DOHH2 (cell line): ENCODE results near the gene HTR1D.

ENCODE experiments used
- EZH2phosphoT487 ChIP-seq: fragments of 200-600 bp; sonication (generic); IDR thresholded peaks from 2 replicates; pipeline ENCODE4 v1.6.1; 2017; ENCODE audit warnings: borderline replicate concordance, mild to moderate bottlenecking, antibody characterized with exemption, low read length, moderate library complexity, mixed read lengths
- TF ChIP-seq, protein P1 (sequence below): fragments of 200-600 bp; sonication (generic); IDR thresholded peaks from one replicate; pipeline ENCODE4 v1.5.1; 2014; ENCODE audit warnings: antibody characterized with exemption, mild to moderate bottlenecking, low read depth, low read length; ENCODE audit not compliant: poor library complexity, severe bottlenecking

DNA sequence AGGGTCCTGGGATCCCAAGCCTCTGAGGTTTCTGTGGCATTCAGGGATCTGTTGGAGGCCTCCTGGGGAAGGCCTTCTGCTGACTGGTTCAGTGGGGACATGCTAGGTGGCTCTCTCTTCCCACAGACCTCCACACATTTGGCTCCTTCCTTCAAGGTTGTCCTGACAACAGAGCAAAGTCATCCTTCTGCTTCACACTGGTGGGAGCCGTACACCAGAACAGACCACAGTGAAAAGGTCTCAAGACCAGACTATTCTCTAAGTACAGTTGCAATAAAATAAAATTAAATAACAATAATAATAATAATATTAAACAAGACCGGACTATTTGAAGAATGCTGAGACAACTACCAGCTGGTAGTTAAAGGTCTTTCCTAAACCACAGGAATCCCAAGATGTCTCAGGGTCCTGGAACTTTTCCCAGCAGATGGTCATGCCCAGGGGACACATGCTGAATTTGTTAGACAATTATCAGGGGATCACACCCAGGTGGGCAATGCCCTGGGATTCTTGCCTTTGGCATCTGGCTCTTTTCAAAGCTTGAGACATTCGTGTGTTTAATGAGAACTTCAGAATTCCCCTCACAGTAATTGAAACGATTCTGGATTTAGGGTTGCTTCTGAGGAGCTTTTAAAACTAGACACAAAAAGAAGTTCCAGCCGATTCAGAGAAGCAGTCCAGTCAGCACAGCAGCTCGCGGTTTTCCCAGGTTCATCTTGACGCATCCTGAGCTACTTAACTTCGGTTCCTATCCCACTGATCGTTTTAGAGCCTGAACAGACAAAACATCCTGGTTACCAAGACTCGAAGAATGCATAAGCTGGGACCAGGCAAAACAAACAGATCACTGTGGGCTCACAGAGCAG is 22.9 kb downstream of the HTR1D start:
- TF ChIP-seq, protein P1, sequence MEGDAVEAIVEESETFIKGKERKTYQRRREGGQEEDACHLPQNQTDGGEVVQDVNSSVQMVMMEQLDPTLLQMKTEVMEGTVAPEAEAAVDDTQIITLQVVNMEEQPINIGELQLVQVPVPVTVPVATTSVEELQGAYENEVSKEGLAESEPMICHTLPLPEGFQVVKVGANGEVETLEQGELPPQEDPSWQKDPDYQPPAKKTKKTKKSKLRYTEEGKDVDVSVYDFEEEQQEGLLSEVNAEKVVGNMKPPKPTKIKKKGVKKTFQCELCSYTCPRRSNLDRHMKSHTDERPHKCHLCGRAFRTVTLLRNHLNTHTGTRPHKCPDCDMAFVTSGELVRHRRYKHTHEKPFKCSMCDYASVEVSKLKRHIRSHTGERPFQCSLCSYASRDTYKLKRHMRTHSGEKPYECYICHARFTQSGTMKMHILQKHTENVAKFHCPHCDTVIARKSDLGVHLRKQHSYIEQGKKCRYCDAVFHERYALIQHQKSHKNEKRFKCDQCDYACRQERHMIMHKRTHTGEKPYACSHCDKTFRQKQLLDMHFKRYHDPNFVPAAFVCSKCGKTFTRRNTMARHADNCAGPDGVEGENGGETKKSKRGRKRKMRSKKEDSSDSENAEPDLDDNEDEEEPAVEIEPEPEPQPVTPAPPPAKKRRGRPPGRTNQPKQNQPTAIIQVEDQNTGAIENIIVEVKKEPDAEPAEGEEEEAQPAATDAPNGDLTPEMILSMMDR, result no peak
- TF ChIP-seq EZH2phosphoT487, result no peak
